GM19372 (cell line): ENCODE results near the gene STK24.

ENCODE experiments used
- ATAC-seq: cut with Tn5 transposase; IDR thresholded peaks from one replicate; pipeline ENCODE4 v1.9.1; 2021; ENCODE audit warnings: mild to moderate bottlenecking, low read depth, moderate library complexity; ENCODE audit not compliant: unreplicated experiment

The STK24 gene

DNA sequence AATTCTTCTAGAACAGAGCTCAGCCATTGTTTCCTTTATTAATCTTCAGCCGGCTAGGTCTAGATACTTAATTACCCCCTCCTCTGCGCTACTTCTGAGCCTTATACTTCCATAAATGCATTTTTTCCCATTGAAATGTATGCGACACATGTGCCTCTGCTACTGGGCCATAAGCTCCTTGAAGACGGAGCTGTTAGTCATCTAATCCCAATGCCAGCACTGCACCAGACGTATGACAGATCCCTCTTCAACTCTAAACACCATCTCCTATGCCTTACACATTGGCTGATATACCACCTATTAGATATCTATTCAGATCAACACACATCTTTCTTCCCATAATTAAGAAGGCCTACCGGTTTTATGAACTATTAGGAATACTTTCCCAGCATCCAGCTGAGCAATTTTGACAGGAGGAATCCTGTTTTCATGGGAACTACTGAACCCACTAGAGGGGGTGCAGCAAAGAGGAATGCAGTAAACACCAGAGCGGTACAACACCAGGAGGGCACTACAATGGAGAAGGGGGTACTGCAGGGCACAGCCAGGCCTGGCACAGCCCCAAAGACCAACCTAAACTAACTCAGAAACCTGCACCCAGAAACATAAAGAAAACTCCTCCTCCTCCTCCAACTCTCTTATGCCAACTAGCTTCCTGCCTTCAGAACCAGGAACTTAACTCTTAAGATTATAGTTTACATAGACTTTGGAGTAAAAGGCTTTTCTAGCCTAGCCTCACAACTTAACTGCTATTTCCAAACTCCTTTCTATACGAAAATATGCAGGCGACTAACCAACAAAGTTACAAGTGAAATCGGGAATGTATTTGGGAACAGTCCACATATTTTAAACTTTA, 18.7 kb downstream of the STK24 start:
- no peak for ATAC-seq

DNA sequence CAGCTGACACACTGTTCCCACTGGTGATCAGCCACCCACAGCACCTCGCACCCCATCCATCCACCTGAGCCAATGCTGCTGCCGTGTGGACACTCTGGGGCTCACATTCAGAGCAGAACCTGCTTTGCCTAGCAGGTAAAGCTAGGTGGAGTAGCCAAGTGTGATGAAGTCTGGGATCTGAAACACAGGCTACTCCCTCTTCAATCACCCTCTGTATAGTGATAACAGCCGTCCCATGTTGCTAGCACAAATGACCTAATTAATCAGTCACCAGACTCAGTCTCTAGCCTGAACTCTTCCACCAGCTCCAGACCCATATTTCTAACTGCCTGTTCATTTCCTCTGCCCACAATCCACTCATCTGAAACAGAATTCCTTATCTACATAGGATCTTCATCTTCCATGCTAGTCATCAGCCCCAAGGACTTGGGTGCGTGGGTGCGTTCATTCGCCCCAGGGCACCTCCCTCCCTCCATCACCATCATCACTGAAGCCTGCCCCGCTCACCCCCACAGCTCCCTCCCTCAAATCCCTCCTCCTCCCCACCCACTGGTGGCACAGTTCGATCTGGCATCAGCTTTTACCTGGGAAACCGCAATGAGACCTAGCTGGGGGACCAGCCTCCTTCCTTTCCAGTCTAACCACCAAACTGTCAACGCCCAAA, 19.8 kb downstream of the STK24 start:
- no peak for ATAC-seq

DNA sequence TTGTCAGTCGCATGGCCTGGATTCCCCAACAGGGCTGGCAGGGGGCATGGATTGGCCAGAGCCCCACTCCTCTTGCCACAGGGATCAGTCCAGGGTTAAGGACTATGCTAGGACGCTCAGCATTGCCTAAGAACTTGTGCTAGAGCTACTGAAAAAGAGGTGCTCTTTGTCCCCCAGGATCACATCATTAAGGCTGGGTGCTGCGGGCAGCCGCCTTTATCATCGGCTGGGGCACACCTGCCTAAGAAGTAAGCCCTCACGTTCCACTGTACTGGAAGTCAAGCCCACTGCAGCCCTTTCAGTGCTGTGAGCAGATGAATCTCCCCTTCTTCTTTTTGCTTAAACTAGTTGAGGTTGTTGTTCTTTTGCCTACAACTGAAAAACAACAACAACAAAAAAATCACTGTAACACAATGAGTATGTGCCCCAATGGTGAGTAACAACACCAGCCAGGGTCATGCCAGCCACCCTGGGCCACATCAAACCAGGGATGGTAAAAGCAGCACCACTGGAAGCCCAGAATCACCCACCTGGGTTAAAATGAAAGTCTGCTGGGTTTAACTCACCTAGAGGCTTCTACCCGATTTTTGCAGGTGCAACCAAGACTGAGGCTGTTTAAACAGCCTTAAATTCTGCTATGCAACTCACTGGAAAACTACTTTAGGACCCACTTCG, 20.6 kb downstream of the STK24 start:
- ATAC-seq: no peak

DNA sequence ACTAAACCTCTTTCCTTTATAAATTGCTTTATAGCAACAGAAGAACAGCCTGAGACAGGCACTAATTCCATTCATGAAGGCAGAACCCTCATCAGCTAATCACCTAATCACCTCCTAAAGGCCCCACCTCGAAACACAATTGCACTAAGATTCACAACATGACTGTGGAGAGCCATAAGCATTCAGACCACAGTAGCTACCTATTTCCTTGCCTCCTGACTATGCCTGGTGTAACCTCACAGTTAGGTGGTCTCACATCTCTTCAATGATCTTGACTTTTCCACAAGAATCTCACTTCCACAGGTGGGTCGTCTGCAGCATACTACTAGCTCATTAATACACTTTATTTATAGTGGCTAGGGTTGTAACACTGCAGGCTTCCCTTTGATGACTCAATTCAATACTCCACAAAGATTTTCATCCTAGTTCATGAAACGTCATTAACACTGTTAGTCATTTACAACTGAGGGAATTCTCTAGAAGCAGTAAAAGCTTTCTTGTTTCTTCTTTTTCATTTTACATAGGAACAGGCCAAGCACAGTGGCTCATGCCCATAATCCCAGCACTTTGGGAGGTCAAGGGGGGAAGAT, 27.1 kb downstream of the STK24 start:
- no peak for ATAC-seq

DNA sequence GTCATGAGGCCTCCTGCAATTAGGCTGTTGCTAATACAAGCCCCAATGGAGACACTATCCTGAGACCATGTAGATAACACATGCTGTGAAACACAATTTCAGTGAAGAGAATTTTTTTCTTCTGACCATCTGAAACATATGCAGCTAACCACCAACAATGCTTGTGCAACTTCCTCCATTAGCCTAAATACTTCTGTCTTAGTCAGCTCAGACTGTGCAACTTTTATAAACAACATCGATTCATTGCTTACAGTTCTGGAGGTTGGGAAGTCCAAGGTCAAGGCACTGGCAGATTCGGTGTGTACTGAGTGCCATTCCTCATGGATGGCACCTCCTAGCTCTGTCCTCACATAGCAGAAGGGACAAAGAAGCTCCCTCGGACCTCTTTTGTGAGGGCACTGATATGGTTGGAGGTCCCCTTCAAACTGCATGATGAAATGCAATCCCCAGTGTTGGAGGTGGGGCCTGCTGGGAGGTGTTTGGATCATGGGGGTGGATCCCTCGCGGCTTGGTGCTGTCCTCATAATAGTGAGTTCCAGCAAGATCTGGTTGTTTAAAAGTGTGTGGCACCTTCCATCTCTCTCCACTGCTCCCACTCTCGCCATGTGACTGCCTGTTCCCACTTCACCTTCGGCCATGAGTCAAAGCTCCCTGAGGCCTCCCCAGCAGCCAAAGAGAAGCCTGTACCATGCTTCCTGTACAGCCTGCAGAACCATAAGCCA, 27.7 kb downstream of the STK24 start:
- no peak for ATAC-seq

DNA sequence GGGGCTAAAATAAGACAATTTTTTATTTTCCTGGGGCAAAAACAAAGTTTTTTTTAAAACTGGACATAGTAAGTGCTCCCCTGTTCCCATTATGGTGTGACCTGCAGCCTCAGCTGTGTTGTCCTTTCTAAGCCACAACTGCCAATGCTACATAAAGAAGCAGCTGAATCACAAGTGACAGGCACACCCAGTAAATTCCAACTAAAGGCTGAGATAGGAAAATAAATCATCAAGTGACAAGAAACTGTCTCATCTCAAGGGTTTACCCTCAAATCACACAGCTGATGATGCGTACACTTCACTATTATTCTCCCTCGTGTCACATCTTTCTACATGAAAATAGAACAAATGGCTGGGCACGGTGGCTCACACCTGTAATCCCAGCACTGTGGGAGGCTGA, 28.7 kb downstream of the STK24 start:
- ATAC-seq: no peak

DNA sequence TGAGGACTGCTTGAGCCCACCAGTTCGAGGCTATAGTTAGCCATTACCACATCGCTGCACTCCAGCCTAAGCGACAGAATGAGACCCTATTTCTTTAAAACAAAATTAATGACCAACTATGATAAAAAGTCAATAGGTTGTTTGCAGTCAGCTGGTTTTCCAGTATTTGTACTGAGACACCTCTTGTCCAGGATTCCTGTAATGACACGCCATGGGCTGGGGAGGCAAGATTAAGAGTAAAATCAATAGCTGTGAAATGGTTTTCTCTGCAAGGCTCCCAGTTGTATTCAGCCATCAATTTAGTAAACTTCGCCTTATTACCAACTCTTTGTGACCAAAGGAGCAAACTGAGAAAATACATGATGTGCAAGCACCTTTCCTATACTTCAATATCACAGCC, 29.5 kb downstream of the STK24 start:
- ATAC-seq: no peak

DNA sequence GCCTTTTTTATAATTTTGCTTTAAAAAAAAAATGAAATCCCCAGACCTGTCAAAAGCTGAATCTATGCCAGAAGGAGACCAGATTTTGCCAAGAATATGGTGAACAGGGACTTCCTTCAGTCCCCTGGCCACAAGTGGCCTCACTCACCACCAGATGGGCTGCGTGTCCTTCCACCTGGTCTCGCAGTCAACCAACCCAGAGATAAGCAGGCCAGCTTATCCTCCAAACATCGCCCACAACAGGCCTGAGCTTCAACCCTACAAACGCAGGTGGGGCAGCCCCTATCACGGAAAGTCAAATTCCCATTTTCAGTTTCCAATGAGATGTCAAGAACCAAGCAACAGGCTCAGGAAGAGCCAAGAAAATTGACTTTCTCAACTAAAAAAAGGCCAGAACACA, 30.5 kb downstream of the STK24 start:
- ATAC-seq: no peak

DNA sequence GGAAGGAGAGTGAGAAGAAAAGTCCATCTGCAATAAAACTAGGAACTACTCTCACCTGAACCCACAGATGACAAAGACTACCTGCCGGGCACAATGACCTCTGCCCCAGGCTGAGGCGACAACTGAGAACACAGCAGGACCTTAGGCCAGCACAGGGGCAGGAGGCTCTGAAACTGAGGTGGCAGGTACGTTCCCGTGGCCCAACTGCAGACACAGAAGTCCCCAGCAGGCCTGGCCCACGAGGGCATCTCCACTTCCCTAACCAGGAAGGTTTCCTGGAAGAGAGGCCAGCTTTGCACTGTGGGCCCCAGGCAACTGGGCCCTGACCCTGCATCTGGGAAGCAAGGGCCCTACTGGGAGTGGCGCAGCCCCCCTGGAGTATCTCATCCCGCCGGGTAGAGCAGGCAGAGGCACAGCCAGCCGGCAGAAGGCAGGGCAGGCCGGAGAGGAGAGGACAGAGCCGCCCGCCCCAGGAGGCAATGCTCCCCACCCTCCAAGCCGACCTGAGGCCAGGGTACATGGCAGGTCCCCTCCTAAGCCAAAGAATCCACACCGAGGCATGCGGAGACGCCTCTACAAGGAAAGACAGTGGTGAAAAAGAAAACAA, 32.7 kb downstream of the STK24 start:
- ATAC-seq: no peak

DNA sequence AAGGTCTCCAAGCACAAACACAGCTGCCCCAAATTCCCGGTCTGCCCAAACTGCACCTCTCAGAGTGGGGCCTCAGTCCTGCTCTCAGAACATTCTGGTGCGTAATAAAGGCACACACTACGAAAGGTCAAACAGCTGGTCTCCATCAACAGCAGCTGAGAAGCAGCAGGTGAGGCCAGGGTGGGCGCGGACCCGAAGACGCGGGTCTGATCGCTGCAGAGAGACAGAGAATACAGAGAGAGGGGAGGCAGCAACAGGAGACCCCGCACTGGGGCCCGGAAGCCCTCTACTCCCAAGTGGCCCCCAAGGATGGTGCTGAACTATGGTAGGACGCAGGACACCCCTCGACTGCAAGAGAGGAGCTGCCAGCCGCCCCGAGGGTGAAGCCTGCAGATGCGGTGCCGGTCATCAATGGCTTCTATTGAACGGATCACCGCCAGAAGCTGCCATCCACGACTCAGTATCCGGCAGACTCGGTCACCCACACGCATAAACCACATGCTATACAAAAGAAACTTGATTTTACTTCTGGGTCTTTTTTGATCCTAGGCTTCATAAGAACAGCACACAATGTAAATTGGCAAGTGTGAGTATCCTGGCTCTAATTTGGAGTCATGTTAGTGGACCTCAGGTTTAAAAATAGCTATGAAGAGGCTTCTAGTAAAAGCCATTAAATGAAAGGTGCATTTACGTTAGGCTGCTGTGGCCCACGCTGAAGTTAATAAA, 33.4 kb downstream of the STK24 start:
- no peak for ATAC-seq

DNA sequence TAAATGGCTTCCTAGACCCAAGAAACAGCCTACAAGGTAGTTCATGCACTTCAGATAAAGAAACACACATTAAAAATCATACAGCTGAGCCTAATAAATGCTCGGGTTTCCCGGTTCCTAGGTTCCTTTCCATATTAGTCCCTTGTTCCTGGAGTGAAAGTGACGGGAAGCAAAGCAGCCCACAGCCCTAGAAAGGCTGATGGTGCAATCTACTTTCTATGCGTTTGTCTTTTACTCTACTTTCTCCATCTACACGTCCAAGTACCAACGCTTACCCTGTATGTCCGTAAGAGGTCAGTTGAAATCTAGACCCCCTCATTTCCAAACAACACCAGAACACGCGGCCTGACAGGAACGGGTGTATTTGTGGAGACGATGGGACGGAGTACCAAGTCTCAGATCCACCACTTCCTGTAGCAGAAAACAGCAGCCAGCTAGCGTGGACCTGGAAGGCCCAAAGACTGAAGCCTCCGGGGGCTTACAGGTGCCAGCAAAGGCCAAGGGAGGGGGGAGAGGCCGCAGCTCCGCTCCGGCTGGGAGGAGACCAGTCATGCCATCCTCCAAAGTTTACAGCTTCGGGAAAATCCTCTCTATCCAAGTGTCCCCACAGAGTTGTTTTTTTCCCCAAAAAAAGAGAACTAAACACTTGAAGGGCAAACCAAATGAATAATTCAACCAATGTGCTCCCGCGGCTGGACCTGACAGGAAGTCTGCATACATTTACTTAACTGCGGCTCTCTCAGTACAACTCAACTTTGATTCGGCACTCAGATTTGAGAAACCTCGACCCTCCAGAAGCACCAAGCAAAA, 34.1 kb downstream of the STK24 start:
- ATAC-seq: no peak

DNA sequence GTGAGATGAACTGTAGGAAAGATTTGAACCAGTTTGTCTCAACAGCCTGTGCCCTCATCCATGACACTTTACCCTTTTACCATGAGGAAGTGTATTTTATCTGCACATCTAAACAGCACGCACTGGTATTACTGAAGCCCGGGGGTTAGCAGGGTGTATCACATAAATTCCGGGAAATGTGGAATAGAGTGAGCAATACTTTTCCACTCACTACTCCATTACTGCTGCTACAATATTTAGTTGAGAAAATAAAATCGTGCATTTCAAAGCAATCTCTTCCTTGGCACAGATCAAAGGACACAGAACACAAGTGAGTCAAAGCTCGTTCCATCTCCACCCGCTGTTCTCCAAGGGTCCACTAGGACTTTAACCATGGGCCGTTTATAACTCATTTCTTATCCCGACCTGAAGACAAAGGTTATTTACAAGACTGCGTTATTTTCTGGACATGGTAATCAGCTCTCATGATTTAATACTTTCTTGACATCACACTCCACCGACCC, 35.2 kb downstream of the STK24 start:
- ATAC-seq: no peak

DNA sequence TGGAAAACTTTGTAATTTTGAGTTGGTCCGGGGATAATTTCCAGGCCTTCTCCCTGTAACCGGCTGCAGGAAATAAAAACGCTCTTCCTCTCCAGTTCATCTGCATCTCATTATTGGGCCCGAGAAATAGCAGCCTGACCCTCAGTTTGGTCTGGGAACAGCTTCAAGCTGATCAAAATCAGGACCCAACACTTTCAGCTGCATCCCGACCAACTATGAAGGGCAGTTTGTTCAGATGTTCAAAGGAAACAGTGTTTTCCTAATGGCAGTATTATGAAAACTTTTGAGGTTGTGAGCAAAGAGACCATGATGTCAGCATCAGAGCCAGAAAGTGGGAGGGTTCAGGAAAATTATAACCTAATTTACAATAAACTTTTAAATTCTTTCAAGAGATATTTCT, 35.7 kb downstream of the STK24 start:
- ATAC-seq: no peak

DNA sequence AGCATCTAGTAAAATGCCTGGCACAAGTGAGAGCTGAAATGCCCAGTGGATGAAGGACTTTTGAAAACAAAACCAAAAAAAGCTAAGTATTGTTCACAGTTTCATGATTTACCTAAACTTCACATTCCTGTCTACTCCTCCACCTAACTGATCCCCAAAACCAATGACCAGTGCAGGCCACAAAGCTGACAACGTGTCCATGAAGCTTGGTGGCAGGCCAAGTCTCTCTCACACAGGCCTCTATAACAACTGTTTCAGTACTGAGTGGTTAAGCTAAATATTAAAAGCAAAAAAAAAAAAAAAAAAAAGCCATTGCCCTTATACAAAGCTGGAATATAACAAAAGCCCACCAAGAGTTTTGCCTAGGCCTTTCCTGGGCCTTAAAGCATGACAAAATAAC, 36.4 kb downstream of the STK24 start:
- no peak for ATAC-seq

DNA sequence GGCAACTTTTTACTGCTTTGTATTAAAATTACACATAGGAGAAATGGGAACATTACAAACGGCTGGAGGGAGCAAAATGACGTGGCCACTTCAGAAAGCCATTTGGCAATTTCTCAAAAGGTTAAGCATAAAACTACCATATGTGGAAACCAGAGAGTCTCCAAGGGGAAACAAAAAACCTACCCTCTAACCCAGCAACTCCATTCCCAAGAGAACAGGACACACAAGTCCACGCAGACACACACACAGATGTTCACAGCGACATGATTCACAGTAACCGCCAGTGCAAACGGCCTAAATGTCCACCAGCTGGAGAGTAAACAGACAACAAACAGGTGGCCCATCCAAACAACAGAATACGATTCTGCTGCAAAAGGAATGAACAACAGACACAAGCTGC, 37.2 kb downstream of the STK24 start:
- no peak for ATAC-seq

DNA sequence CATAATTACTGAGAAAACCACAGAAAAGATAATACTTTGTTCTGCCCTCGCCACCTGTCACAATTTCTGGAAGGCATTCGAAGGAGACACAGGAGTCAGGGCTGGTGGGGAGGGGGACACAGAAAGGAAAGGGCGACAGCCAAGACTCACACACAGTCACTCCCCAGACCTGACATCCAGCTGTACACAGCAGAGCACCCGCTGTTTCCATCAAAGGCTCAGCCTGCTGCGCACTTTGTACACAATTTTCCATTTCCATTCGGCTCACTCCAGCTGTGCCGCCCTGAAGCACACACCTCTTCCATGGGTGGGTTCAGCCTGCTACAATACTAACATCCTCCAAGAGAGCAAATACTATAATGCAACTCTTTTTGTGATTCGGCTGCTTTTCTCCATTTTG, 38.0 kb downstream of the STK24 start:
- ATAC-seq: no peak

DNA sequence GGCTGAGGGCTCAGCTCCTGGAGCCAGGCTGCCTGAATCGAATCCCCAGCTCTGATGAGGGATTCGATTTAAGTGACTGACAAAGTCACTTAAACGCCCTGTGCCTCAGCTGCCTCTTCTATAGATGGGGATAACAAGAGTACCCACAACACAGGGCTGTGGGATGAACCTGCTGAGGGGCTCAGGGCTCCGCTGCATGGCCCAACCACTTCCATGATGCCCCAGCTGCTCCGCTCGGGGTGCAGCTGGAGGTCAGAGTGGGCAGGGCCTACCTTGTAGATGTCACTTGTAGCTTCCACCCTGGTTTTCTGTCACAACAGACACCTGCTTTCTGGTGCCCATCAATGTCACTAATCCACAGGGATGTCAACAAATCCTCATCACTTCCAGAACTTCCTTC, 39.2 kb downstream of the STK24 start:
- no peak for ATAC-seq

DNA sequence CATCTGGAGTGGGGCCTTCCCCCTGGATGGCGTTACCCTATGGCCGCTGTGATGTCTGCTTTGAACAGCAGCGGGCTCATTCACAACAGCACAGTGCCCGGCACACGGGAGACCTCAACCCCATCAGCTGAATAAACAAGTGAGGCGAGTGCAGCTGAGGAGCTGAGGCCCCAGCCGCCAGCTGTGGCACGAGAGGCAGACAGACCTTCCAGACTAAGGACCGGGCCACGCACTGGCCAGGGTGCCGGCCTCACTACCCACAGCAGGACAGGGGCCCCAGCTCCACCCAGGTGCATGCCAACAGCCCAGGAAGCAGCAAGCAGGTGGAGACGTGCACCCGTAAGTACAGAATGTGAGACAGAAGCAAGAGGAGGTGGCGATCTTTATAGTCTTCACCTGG, 39.6 kb downstream of the STK24 start:
- ATAC-seq: no peak

DNA sequence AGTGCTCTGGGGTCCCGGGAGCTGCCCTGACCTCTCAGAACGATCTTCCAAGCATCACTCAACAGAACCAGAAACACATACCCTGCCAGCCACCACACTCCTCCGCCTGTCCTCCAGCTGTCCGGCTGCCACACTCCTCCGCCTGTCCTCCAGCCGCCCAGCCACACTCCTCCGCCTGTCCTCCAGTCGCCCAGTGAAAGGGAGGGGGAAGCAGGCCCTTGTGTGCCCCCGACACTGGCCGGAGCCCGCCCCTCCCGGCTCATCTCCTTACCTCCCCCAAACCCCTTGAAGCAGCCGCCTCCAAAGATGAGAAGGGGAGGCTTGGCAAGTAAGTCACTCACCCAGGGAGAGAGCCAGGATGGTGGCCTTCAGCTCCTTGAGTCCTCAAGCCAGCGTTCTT, 40.2 kb downstream of the STK24 start:
- ATAC-seq: no peak
